Vagina (tissue), 2 donors: ENCODE data around the gene NLRP3.

Experiments used
- POLR2A ChIP-seq, 2 donors: fragments of 450-650 bp; IDR thresholded peaks; one replicate each; pipeline ENCODE4 v1.6.1; 2017; ENCODE audit warnings: antibody characterized with exemption in 2 of 2, mild to moderate bottlenecking in 2 of 2, moderate library complexity in 2 of 2
- TF ChIP-seq, protein P1 (sequence below), 3 experiments: fragments of 450-650 bp in 2 of 3; fragments of 200-600 bp in 1 of 3; sonication (generic) in 1 of 3; IDR thresholded peaks; one replicate each; pipeline ENCODE4 v1.5.1; 2017 to 2019; ENCODE audit warnings: antibody characterized with exemption in 3 of 3, mild to moderate bottlenecking in 2 of 3, moderate library complexity in 2 of 3

DNA sequence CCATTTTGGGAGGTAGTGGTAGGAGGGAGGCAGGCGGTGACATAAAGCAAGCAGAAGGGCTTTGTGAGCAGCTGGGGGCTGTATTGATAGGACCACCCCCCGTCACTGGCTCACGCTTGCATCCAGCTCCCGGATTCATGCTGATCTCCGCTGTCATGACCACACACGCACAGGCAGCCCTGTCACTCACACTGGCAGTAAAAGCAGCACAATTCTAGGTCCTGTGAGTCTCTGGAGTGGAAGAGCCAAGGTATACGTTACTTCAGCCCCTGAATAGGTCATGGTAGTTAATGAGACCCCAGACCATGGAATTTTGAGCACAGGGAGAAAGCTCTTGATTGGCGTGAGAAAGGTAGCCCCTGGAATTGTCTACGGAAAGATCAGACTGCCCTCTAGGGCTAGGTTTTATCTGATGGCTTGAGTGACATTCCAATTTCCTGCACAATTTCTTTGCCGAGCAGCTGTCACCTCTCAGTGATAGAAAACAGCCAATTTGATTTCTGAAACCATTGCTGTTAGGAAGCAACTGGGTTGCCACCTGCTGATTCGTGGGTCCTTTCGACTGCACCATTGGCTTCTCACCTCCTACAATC lies 36.6 kb downstream of the NLRP3 start:
- TF ChIP-seq, protein P1, sequence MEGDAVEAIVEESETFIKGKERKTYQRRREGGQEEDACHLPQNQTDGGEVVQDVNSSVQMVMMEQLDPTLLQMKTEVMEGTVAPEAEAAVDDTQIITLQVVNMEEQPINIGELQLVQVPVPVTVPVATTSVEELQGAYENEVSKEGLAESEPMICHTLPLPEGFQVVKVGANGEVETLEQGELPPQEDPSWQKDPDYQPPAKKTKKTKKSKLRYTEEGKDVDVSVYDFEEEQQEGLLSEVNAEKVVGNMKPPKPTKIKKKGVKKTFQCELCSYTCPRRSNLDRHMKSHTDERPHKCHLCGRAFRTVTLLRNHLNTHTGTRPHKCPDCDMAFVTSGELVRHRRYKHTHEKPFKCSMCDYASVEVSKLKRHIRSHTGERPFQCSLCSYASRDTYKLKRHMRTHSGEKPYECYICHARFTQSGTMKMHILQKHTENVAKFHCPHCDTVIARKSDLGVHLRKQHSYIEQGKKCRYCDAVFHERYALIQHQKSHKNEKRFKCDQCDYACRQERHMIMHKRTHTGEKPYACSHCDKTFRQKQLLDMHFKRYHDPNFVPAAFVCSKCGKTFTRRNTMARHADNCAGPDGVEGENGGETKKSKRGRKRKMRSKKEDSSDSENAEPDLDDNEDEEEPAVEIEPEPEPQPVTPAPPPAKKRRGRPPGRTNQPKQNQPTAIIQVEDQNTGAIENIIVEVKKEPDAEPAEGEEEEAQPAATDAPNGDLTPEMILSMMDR (IDR thresholded peaks at IDR 0.05) = no peak
- no peak for TF ChIP-seq POLR2A (IDR thresholded peaks at IDR 0.05)
